VCaP (cell line): Measurements from ENCODE around the gene DDX4.

Source experiments
- H3K27ac ChIP-seq: fragments of 450-650 bp; 2 replicates; pipeline ENCODE4 v1.5.1; 2017
- TF ChIP-seq, protein P1 (sequence below): fragments of 450-650 bp; conservative IDR thresholded peaks from 2 replicates; pipeline ENCODE4 v1.5.1; 2017; ENCODE audit warnings: mild to moderate bottlenecking, moderate library complexity

The DDX4 gene

DNA sequence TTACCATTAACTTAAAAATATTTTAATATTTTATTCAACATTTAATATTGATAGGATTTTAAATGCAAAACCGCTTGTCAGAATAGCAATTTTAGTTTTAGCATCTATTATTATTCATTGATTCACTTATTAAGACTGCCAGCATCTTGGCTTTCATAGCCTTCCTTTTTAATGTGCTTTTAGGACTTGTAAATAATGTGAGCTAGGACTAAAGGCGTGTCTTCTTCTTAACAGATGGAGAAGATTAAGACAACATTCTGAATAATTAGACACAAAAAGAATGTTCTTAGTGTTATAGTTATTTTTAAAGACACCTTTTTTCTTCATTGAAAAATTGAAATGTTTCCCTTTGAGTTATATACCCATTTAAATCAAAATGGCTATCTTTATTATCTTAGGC, 120.2 kb downstream of the DDX4 start:
- H3K27ac ChIP-seq, result no peak overlapping the region
- TF ChIP-seq, protein P1, sequence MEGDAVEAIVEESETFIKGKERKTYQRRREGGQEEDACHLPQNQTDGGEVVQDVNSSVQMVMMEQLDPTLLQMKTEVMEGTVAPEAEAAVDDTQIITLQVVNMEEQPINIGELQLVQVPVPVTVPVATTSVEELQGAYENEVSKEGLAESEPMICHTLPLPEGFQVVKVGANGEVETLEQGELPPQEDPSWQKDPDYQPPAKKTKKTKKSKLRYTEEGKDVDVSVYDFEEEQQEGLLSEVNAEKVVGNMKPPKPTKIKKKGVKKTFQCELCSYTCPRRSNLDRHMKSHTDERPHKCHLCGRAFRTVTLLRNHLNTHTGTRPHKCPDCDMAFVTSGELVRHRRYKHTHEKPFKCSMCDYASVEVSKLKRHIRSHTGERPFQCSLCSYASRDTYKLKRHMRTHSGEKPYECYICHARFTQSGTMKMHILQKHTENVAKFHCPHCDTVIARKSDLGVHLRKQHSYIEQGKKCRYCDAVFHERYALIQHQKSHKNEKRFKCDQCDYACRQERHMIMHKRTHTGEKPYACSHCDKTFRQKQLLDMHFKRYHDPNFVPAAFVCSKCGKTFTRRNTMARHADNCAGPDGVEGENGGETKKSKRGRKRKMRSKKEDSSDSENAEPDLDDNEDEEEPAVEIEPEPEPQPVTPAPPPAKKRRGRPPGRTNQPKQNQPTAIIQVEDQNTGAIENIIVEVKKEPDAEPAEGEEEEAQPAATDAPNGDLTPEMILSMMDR, result no peak

DNA sequence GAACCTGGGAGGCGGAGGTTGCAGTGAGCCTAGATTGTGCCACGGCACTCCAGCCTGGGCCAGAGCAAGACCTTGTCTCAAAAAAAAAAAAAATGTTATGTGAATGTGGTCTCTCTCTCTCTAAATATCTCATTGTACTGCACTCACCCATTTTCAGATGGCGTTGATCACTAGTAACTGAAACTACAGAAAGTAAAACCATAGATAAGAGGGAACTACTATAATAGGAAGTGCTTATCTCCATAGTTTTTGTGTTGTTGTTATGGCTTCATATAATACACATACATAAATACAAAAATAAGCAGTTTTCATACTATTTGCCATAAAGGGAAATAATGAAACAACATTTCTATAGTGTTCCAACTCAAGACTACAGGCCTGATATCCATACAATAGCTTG, 122.4 kb downstream of the DDX4 start:
- TF ChIP-seq, protein P1, result no peak
- H3K27ac ChIP-seq, result no peak overlapping the region

GRCh38 chr5:55860709-55861108, 122.8 kb downstream of the DDX4 start:
- no peak overlapping the region for H3K27ac ChIP-seq
- TF ChIP-seq, protein P1, result no peak

GRCh38 chr5:55864606-55865541, 127.0 kb downstream of the DDX4 start:
- H3K27ac ChIP-seq, result no peak overlapping the region
- TF ChIP-seq, protein P1, result no peak

GRCh38 chr5:55865831-55866230, 128.0 kb downstream of the DDX4 start:
- TF ChIP-seq, protein P1, result no peak

DNA sequence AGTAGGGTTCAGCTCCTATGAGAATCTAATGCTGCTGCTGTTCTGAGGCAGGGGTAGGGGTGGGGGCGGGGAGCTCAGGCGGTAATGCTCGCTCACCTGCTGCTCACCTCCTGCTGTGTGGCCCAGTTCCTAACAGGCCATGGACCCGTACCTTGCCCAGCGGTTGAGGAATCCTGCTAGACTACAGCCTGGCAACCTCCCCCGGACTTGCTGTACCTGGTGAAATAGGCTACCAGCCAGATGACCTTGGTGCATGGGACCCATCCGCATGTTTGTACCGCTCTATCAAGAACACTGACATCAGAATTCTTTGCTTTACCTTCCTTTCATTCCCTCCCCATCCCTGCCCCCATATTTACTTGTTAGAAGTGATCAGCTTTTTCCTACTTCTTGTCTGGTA, 128.6 kb downstream of the DDX4 start:
- H3K27ac ChIP-seq, result no peak overlapping the region
- TF ChIP-seq, protein P1, result no peak

More at GRCh38 chr5:55865831-55866230, 128.0 kb downstream of the DDX4 start:
- no peak overlapping the region for H3K27ac ChIP-seq
